HG03520 (cell line): Measurements from ENCODE around the gene RABEP2.
A peak's percentile ranks its signal among the peaks of the same experiment; 100 is the strongest.
"Not testable (repeated sequence)": the region's sequence is repeated elsewhere in the genome, so short reads cannot be mapped to it uniquely, and the experiment has no call there.

Experiments used
- ATAC-seq: cut with Tn5 transposase; IDR thresholded peaks from one replicate; pipeline ENCODE4 v1.9.1; 2021; ENCODE audit warnings: mild to moderate bottlenecking, moderate library complexity; ENCODE audit not compliant: unreplicated experiment

The RABEP2 gene

GRCh38 chr16:28924762-28925385 lies at the start of gene RABEP2:
Gene RABEP2, minus strand, starts transcription at chr16:28925238. Its CDS starts 75 bp downstream, at chr16:28925163.
- ATAC-seq, result peak; percentile 47

GRCh38 chr16:28974437-28975157 lies 49.6 kb upstream of the RABEP2 start, which contains the start of gene SPNS1:
Gene SPNS1, plus strand, starts transcription at chr16:28974778. Its CDS starts 374 bp downstream, at chr16:28975152.
- ATAC-seq, result peak; percentile 74

- peak; percentile 17 for ATAC-seq
Measured at GRCh38 chr16:28974007-28974436, 49.0 kb upstream of the RABEP2 start.

GRCh38 chr16:28969696-28970095 lies 44.7 kb upstream of the RABEP2 start:
- not testable (repeated sequence) for ATAC-seq

GRCh38 chr16:28967156-28967555 lies 42.1 kb upstream of the RABEP2 start:
- no peak for ATAC-seq

GRCh38 chr16:28964496-28964895 lies 39.5 kb upstream of the RABEP2 start:
- ATAC-seq, result no peak

GRCh38 chr16:28964072-28964471 lies 39.0 kb upstream of the RABEP2 start:
- no peak for ATAC-seq

- no peak for ATAC-seq
Measured at GRCh38 chr16:28958836-28959235, 33.8 kb upstream of the RABEP2 start.

GRCh38 chr16:28958216-28958615 lies 33.2 kb upstream of the RABEP2 start:
- no peak for ATAC-seq

- no peak for ATAC-seq
Measured at GRCh38 chr16:28951410-28951943, 26.4 kb upstream of the RABEP2 start.

- ATAC-seq, result peak; percentile 94
Measured at GRCh38 chr16:28950648-28951409, 25.8 kb upstream of the RABEP2 start, which contains the start of gene NFATC2IP. Gene NFATC2IP, plus strand, starts transcription at chr16:28950937. Its CDS starts 75 bp downstream, at chr16:28951012.

- no peak for ATAC-seq
Measured at GRCh38 chr16:28946681-28947080, 21.6 kb upstream of the RABEP2 start.

- no peak for ATAC-seq
Measured at GRCh38 chr16:28943281-28943680, 18.2 kb upstream of the RABEP2 start.

GRCh38 chr16:28939825-28940224 lies 14.8 kb upstream of the RABEP2 start:
- ATAC-seq, result not testable (repeated sequence)

GRCh38 chr16:28938721-28939120 lies 13.7 kb upstream of the RABEP2 start:
- ATAC-seq, result no peak

- ATAC-seq, result no peak
Measured at GRCh38 chr16:28937222-28937876, 12.3 kb upstream of the RABEP2 start.

- no peak for ATAC-seq
Measured at GRCh38 chr16:28936784-28937155, 11.7 kb upstream of the RABEP2 start.

- no peak for ATAC-seq
Measured at GRCh38 chr16:28935924-28936783, 11.1 kb upstream of the RABEP2 start.

GRCh38 chr16:28935346-28935745 lies 10.3 kb upstream of the RABEP2 start:
- ATAC-seq, result no peak

GRCh38 chr16:28933171-28933570 lies 8.1 kb upstream of the RABEP2 start:
- ATAC-seq, result no peak
